WERI-Rb-1 (cell line): ENCODE results near the gene TMEM130.

ENCODE experiments used
- DNase-seq: peaks from one replicate; pipeline ENCODE4 v3.0.0-alpha.2; 2020
- H3K27ac ChIP-seq: fragments of 250-450 bp; sonication (Bioruptor Pico); 2 replicates; pipeline ENCODE4 v1.5.1; 2020; ENCODE audit warnings: mild to moderate bottlenecking, moderate library complexity
- H3K27me3 ChIP-seq: fragments of 250-450 bp; sonication (Bioruptor Pico); 2 replicates; pipeline ENCODE4 v1.5.1; 2021; ENCODE audit warnings: mild to moderate bottlenecking, low read depth, moderate library complexity; ENCODE audit not compliant: insufficient read depth, severe bottlenecking
- H3K36me3 ChIP-seq: fragments of 250-450 bp; sonication (Bioruptor Pico); 2 replicates; pipeline ENCODE4 v1.5.1; 2020; ENCODE audit warnings: mild to moderate bottlenecking, moderate library complexity
- H3K4me3 ChIP-seq: 2 replicates; pipeline ENCODE4 v1.5.1; 2011; ENCODE audit warnings: low read depth, mild to moderate bottlenecking, control low read depth, low read length
- H3K9me3 ChIP-seq: fragments of 250-450 bp; sonication (Bioruptor Pico); 2 replicates; pipeline ENCODE4 v1.5.1; 2021; ENCODE audit warnings: mild to moderate bottlenecking, moderate library complexity; ENCODE audit not compliant: severe bottlenecking
- CTCF ChIP-seq: IDR thresholded peaks from 2 replicates; pipeline ENCODE4 v1.5.1; 2011; ENCODE audit warnings: low read depth, mild to moderate bottlenecking, control low read depth, inconsistent platforms, low read length

TMEM130 gene

DNA sequence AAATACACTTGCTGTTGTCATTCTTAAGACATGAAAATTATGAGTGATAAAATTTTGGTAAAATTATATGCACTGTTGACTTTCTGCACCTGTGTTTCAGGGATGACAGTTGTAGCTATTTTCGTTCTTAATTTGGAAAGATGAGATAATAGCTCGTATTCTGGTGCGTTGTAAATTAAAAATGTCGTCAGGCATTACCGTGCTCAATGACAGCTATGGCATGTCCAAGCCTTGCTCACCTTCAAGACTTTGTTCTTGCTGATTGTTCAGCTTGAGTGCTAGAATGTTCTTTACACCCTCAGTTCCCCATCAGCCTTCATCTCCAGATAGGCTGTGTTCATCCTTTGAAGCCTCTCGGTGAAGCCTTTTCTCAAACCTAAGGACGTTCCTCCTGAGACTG is 30.0 kb upstream of the TMEM130 start:
- Histone ChIP-seq H3K27ac (no peak overlapping the region), H3K27me3 (no peaks in the 10 kb centered on the region), H3K4me3 (no peak overlapping the region), H3K9me3 (no peaks in the 10 kb centered on the region), H3K36me3 (peaks cover 94% of the 10 kb centered on the region)
- no peak for TF ChIP-seq CTCF
- no peak for DNase-seq

GRCh38 chr7:98892609-98893008 is 22.8 kb upstream of the TMEM130 start:
- H3K9me3 ChIP-seq: no peaks in the 10 kb centered on the region
- H3K36me3 ChIP-seq: peaks cover 67% of the 10 kb centered on the region
- no peak for TF ChIP-seq CTCF
- no peak overlapping the region for H3K4me3 ChIP-seq
- no peak for DNase-seq
- H3K27ac ChIP-seq: no peak overlapping the region
- no peaks in the 10 kb centered on the region for H3K27me3 ChIP-seq

DNA sequence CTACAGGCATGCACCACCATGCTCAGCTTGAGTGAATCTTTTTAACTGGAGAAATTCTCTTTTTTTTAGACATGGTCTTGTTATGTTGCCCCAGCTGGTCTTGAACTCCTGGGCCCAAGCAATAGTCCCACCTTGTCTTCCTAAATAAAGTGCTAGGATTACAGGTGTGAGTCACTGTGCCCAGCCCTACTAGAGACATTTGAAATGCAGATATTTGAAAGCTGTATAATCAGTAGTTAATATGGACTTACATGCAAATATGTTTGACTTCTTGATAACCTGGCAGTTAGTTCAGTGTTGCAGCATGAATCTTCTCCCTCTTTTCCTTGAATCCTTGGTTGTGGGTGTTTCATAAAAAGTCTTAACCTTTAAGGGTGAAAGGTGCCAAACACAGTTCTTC is 17.2 kb upstream of the TMEM130 start:
- no peak overlapping the region for H3K27ac ChIP-seq
- H3K36me3 ChIP-seq: peaks cover 62% of the 10 kb centered on the region
- DNase-seq: no peak
- H3K9me3 ChIP-seq: no peaks in the 10 kb centered on the region
- no peak overlapping the region for H3K4me3 ChIP-seq
- no peak for TF ChIP-seq CTCF
- no peaks in the 10 kb centered on the region for H3K27me3 ChIP-seq

DNA sequence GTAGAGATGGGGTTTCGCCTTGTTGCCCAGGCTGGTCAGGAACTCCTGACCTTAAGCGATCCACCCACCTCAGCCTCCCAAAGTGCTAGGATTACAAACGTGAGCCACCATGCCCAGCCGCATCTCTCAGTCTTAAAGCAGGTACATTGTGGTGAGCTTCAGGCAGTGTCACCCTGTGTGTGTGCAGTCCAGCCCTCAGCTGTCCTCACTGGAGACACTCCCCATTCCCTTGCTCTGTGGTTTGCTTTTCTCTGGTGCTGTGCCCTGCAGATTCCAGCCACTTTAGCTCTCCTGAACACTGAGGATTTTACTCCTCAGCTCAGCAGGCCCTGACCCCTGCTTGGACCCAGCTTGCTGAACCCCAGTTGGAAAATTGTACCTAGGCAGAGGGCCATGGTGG is 14.6 kb upstream of the TMEM130 start:
- peaks cover 67% of the 10 kb centered on the region for H3K36me3 ChIP-seq
- no peak overlapping the region for H3K4me3 ChIP-seq
- H3K27me3 ChIP-seq: no peaks in the 10 kb centered on the region
- TF ChIP-seq CTCF: no peak
- no peaks in the 10 kb centered on the region for H3K9me3 ChIP-seq
- no peak overlapping the region for H3K27ac ChIP-seq
- DNase-seq: no peak

- no peak for TF ChIP-seq CTCF
Measured at GRCh38 chr7:98881561-98882315, 11.9 kb upstream of the TMEM130 start.

DNA sequence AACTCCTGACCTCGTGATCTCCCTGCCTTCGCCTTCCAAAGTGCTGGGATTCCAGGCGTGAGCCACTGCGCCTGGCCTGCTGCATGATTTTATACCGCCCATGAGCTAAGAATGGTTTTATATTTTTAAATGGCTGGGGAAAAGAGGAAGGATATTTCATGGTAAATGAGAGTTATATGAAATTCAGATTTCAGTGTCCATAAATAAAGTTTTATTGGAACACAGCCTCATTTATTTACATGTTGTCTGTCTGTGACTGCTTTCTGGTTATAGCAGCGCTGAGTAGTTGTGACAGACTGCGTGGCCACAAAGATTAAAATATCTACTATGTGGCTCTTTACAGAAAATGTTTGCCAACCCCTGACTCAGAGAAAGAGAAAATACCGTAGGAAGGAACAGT is 10.7 kb upstream of the TMEM130 start:
- no peaks in the 10 kb centered on the region for H3K9me3 ChIP-seq
- no peak overlapping the region for H3K4me3 ChIP-seq
- no peak for DNase-seq
- TF ChIP-seq CTCF: no peak
- no peak overlapping the region for H3K27ac ChIP-seq
- peaks cover 49% of the 10 kb centered on the region for H3K36me3 ChIP-seq
- H3K27me3 ChIP-seq: no peaks in the 10 kb centered on the region

More at GRCh38 chr7:98881561-98882315, 11.9 kb upstream of the TMEM130 start:
- no peak overlapping the region for H3K27ac ChIP-seq
- H3K9me3 ChIP-seq: no peaks in the 10 kb centered on the region
- peaks cover 57% of the 10 kb centered on the region for H3K36me3 ChIP-seq
- no peaks in the 10 kb centered on the region for H3K27me3 ChIP-seq
- DNase-seq: no peak
- no peak overlapping the region for H3K4me3 ChIP-seq
